Measurements from ENCODE around the gene PIAS2. TPM values are rescaled to one million over a fixed set of nuclear protein-coding genes. Genes with fewer than 3 reads are reported as not detected.

PIAS2 gene
- total RNA-seq, 1 experiment from 2014 or later: 30.6 TPM

DNA sequence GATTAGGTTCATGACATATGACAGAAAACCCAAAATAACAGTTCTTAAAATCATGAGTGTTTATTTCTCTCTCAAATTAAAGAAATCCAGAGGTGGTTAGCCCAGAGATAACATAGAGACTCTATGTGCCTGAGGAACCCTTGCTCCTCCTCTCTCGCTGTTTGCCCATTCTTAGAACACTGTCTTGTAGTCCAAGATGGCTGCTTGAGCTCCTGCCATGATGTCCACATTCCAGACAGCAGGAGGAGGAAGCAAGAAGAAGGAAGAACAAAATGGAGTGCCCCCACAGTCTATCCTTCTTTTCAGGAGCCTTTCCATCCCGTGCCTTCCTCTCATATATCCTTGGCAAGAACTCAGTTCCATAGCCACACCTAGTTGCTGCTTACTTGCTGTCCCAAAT lies 146.6 kb downstream of the PIAS2 start:
- ATAC-seq (no peak), DNase-seq (ENCODE audit: low read depth, low spot score) (no peak)
- in situ Hi-C loops (cut with HindIII; ENCODE audit: low pct_unique_long_range_greater_than_20kb, low sequenced_read_pairs): no loop called here

DNA sequence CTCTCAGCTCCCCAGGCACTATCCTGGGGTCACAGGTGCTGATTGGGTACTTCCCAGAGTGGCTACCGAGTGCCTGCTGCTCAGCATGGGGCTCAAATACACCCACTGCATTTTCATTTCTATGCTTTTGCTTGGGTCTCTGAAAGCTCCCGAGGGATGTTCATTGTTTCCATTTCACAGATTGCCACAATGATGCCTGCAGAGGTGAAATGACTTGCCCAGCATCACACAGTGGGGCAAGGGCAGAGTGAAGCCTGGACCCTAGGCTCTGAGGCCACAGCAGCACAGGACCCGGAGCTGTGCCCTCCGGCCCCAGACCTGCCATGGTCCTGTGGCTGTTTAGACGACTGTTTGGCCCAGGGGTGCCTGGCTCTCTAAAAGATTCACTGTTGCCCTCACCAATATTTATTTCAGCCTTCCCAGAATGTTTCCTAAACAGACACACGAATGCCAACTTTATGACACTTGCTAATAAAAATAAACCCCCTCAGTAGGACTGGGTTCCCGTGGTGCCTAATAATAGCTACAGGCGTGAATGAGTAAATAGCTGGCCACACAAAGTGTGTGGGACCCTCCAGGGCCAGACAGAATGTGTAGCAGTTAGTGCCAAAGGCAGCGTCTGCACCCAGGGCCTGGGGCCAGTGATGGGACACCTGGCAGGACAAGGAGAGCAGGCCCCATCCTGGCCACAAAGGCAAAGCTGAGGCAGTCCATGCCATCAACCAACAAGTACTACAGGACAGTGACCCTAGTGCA lies 149.0 kb downstream of the PIAS2 start:
- CTCF ChIA-PET: interaction anchor here (0.6 kb wide), 2 partner anchors 219 to 242 kb away, joined by 3 to 6 read pairs; no protein-coding TSS in a partner anchor
- Histone ChIP-seq H3K4me1 (ENCODE audit: control insufficient read depth, insufficient read depth, low read length) (no peaks in the 10 kb centered on the region), H3K4me3 (ENCODE audit: low read depth in 2 of 2, low read length in 2 of 2) (no peak overlapping the region), H3K9me3 (ENCODE audit: control insufficient read depth, insufficient read depth, low read depth, low read length) (no peaks in the 10 kb centered on the region), H3K27ac (ENCODE audit: low read length) (no peak overlapping the region), H3K36me3 (ENCODE audit: control insufficient read depth, insufficient read depth, low read length) (no peaks in the 10 kb centered on the region), H3K27me3 (ENCODE audit: control insufficient read depth, insufficient read depth, low read length) (no peaks in the 10 kb centered on the region)
- POLR2A ChIA-PET: no interaction called here
- no TSS peak for BruUV-seq (replicated peaks)
- TF ChIP-seq POLR2AphosphoS5 (IDR thresholded peaks at IDR 0.05; ENCODE audit: low read depth, low read length): no peak
- no peak for TF ChIP-seq SIN3A (IDR thresholded peaks at IDR 0.05; ENCODE audit: borderline replicate concordance, insufficient read depth, low read depth, low read length)
- no peak for TF ChIP-seq TCF7L2 (IDR thresholded peaks at IDR 0.05; ENCODE audit: low read depth, low read length)
- TF ChIP-seq, protein P1, sequence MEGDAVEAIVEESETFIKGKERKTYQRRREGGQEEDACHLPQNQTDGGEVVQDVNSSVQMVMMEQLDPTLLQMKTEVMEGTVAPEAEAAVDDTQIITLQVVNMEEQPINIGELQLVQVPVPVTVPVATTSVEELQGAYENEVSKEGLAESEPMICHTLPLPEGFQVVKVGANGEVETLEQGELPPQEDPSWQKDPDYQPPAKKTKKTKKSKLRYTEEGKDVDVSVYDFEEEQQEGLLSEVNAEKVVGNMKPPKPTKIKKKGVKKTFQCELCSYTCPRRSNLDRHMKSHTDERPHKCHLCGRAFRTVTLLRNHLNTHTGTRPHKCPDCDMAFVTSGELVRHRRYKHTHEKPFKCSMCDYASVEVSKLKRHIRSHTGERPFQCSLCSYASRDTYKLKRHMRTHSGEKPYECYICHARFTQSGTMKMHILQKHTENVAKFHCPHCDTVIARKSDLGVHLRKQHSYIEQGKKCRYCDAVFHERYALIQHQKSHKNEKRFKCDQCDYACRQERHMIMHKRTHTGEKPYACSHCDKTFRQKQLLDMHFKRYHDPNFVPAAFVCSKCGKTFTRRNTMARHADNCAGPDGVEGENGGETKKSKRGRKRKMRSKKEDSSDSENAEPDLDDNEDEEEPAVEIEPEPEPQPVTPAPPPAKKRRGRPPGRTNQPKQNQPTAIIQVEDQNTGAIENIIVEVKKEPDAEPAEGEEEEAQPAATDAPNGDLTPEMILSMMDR (IDR thresholded peaks at IDR 0.05): no peak
- TF ChIP-seq, protein P2, sequence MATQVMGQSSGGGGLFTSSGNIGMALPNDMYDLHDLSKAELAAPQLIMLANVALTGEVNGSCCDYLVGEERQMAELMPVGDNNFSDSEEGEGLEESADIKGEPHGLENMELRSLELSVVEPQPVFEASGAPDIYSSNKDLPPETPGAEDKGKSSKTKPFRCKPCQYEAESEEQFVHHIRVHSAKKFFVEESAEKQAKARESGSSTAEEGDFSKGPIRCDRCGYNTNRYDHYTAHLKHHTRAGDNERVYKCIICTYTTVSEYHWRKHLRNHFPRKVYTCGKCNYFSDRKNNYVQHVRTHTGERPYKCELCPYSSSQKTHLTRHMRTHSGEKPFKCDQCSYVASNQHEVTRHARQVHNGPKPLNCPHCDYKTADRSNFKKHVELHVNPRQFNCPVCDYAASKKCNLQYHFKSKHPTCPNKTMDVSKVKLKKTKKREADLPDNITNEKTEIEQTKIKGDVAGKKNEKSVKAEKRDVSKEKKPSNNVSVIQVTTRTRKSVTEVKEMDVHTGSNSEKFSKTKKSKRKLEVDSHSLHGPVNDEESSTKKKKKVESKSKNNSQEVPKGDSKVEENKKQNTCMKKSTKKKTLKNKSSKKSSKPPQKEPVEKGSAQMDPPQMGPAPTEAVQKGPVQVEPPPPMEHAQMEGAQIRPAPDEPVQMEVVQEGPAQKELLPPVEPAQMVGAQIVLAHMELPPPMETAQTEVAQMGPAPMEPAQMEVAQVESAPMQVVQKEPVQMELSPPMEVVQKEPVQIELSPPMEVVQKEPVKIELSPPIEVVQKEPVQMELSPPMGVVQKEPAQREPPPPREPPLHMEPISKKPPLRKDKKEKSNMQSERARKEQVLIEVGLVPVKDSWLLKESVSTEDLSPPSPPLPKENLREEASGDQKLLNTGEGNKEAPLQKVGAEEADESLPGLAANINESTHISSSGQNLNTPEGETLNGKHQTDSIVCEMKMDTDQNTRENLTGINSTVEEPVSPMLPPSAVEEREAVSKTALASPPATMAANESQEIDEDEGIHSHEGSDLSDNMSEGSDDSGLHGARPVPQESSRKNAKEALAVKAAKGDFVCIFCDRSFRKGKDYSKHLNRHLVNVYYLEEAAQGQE (IDR thresholded peaks at IDR 0.05; ENCODE audit: insufficient read depth in 1 of 2, low read depth in 2 of 2, low read length in 1 of 2): no peak
- DNase-seq (ENCODE audit: low read depth, low spot score): no peak
- no peak for ATAC-seq
- in situ Hi-C loops (cut with HindIII; ENCODE audit: low pct_unique_long_range_greater_than_20kb, low sequenced_read_pairs): no loop called here
- intact Hi-C loops (cut with micrococcal nuclease; ENCODE audit: unreplicated experiment): no loop called here

More for the DNA sequence above, 146.6 kb downstream of the PIAS2 start:
- no peaks in the 10 kb centered on the region for H3K9me3 ChIP-seq (ENCODE audit: control insufficient read depth, insufficient read depth, low read depth, low read length)
- BruUV-seq (replicated peaks): no TSS peak
- H3K4me3 ChIP-seq (ENCODE audit: low read depth in 2 of 2, low read length in 2 of 2): no peak overlapping the region
- POLR2A ChIA-PET: no interaction called here
- no peaks in the 10 kb centered on the region for H3K36me3 ChIP-seq (ENCODE audit: control insufficient read depth, insufficient read depth, low read length)
- no peaks in the 10 kb centered on the region for H3K4me1 ChIP-seq (ENCODE audit: control insufficient read depth, insufficient read depth, low read length)
- TF ChIP-seq, protein P2 (IDR thresholded peaks at IDR 0.05; ENCODE audit: insufficient read depth in 1 of 2, low read depth in 2 of 2, low read length in 1 of 2): no peak
- TF ChIP-seq SIN3A (IDR thresholded peaks at IDR 0.05; ENCODE audit: borderline replicate concordance, insufficient read depth, low read depth, low read length) (no peak), POLR2AphosphoS5 (IDR thresholded peaks at IDR 0.05; ENCODE audit: low read depth, low read length) (no peak), TCF7L2 (IDR thresholded peaks at IDR 0.05; ENCODE audit: low read depth, low read length) (no peak)
- TF ChIP-seq, protein P1 (IDR thresholded peaks at IDR 0.05): no peak
- intact Hi-C loops (cut with micrococcal nuclease; ENCODE audit: unreplicated experiment): no loop called here
- CTCF ChIA-PET: no interaction called here
- no peaks in the 10 kb centered on the region for H3K27me3 ChIP-seq (ENCODE audit: control insufficient read depth, insufficient read depth, low read length)
- H3K27ac ChIP-seq (ENCODE audit: low read length): no peak overlapping the region
